Ovary (tissue), 3 donors: ENCODE results near the gene PPM1H.

Experiments
- POLR2A ChIP-seq: fragments of 450-650 bp; IDR thresholded peaks from one replicate; pipeline ENCODE4 v1.6.1; 2017; ENCODE audit warnings: antibody characterized with exemption, mild to moderate bottlenecking, moderate library complexity
- TF ChIP-seq, protein P1 (sequence below), 3 donors: fragments of 450-650 bp in 2 of 3; fragments of 200-600 bp in 1 of 3; IDR thresholded peaks; one replicate each; pipeline versions ENCODE4 v1.5.1 to v1.8.0; 2016 to 2022; ENCODE audit warnings: antibody characterized with exemption in 3 of 3, mild to moderate bottlenecking in 1 of 3
- donor health status: DM: no; HTN: no; CAD: no.

DNA sequence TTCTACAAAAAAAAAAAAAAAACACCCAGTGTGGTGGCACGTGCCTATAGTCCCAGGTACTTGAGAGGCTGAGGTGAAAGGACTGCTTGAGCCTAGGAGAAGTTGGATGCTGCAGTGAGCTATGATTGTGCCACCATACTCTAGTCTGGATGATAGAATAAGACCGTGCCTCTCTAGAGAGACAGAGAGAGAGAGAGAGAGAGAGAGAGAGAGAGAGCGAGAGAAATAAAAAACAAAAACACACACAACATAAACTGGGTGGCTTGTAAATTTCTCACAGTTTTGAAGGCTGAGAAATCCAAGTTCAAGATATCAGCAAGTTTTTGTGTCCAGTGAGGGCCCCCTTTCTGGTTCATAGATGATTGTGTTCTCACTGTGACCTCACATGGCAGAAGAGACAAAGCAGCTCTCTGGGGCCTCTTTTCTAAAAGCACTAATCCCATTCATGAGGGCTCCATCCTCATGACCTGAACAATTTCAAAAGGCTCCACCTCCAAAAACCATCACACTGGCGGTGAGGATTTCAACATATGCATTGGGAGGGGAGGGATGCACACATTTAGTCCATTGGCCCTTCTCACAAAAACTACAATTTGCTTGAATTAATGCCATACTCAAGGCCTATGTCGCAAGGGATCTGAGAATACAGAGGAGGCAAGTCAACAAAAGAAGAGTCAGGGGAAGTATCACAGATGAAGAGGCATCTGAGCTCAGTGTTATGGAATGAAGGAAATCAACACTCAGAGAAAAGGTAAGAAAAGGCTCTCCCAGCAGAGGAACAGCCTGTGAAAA is 94.9 kb downstream of the PPM1H start:
- TF ChIP-seq, protein P1, sequence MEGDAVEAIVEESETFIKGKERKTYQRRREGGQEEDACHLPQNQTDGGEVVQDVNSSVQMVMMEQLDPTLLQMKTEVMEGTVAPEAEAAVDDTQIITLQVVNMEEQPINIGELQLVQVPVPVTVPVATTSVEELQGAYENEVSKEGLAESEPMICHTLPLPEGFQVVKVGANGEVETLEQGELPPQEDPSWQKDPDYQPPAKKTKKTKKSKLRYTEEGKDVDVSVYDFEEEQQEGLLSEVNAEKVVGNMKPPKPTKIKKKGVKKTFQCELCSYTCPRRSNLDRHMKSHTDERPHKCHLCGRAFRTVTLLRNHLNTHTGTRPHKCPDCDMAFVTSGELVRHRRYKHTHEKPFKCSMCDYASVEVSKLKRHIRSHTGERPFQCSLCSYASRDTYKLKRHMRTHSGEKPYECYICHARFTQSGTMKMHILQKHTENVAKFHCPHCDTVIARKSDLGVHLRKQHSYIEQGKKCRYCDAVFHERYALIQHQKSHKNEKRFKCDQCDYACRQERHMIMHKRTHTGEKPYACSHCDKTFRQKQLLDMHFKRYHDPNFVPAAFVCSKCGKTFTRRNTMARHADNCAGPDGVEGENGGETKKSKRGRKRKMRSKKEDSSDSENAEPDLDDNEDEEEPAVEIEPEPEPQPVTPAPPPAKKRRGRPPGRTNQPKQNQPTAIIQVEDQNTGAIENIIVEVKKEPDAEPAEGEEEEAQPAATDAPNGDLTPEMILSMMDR (IDR thresholded peaks at IDR 0.05): no peak
- no peak for TF ChIP-seq POLR2A
